Endodermal cell (in vitro differentiated cells): ENCODE results near the gene ERC1. TPM values are rescaled to one million over a fixed set of nuclear protein-coding genes. Genes with fewer than 3 reads are reported as not detected.

Experiments
- DNase-seq: peaks from one replicate; pipeline ENCODE4 v3.0.0-alpha.2; 2017
- H3K27ac ChIP-seq: 2 replicates; pipeline ENCODE4 v1.5.1; 2013; ENCODE audit warnings: mild to moderate bottlenecking, low read depth, low read length, moderate library complexity
- H3K27me3 ChIP-seq: 2 replicates; pipeline ENCODE4 v1.6.1; 2013; ENCODE audit warnings: mild to moderate bottlenecking, low read length, moderate library complexity; ENCODE audit not compliant: insufficient read depth, control insufficient read depth, poor library complexity, severe bottlenecking
- H3K36me3 ChIP-seq: 2 replicates; pipeline ENCODE4 v1.7.0; 2013; ENCODE audit warnings: mild to moderate bottlenecking, low read length, moderate library complexity; ENCODE audit not compliant: control insufficient read depth, insufficient read depth
- H3K4me1 ChIP-seq: one replicate; pipeline ENCODE4 v1.7.0; 2013; ENCODE audit warnings: low read length; ENCODE audit not compliant: control insufficient read depth, insufficient read depth
- H3K4me3 ChIP-seq: 2 replicates; pipeline ENCODE4 v1.5.1; 2013; ENCODE audit warnings: mild to moderate bottlenecking, low read length, moderate library complexity
- H3K9ac ChIP-seq: 2 replicates; pipeline ENCODE4 v1.6.1; 2013; ENCODE audit warnings: mild to moderate bottlenecking, low read length, moderate library complexity; ENCODE audit not compliant: poor library complexity, severe bottlenecking; ENCODE audit errors: extremely low read depth
- H3K9me3 ChIP-seq: 2 replicates; pipeline ENCODE4 v1.6.1; 2013; ENCODE audit warnings: mild to moderate bottlenecking, low read length, moderate library complexity; ENCODE audit not compliant: control insufficient read depth
- H3K27ac Mint-ChIP-seq: 2 replicates; pipeline ENCODE4 v1.8.0; 2020; ENCODE audit warnings: mixed read lengths
- H3K27me3 Mint-ChIP-seq: 2 replicates; pipeline ENCODE4 v1.8.0; 2021; ENCODE audit warnings: mild to moderate bottlenecking, mixed read lengths; ENCODE audit not compliant: insufficient read depth
- H3K36me3 Mint-ChIP-seq: 2 replicates; pipeline ENCODE4 v1.8.0; 2020; ENCODE audit warnings: low read depth, mixed read lengths
- H3K4me1 Mint-ChIP-seq: 2 replicates; pipeline ENCODE4 v1.8.0; 2020; ENCODE audit warnings: mixed read lengths
- H3K4me3 Mint-ChIP-seq: 2 replicates; pipeline ENCODE4 v1.8.0; 2020; ENCODE audit warnings: mild to moderate bottlenecking, moderate library complexity, mixed read lengths
- H3K9me3 Mint-ChIP-seq: 2 replicates; pipeline ENCODE4 v1.8.0; 2020; ENCODE audit warnings: mild to moderate bottlenecking, mixed read lengths
- CTCF ChIP-seq: fragments of 200-600 bp; sonication (generic); conservative IDR thresholded peaks from 2 replicates; pipeline ENCODE4 v1.5.0; 2021; ENCODE audit warnings: antibody characterized with exemption, mild to moderate bottlenecking
- WGBS, 2 experiments: methylation state at CpG; one replicate each; pipeline versions ENCODE4 v1.1.5 to v1.1.7; 2013; ENCODE audit warnings: missing lambda C conversion rate in 2 of 2, mixed read lengths in 1 of 2; ENCODE audit not compliant: insufficient coverage in 1 of 2, insufficient read length in 1 of 2; 5-methylcytosine and 5-hydroxymethylcytosine counted together
- total RNA-seq, 2 donors: library from RNA; stranded (reverse); fragmentation: NEBNext Ultra II Directional in 1 of 2; extraction: Animal tissue kit (Norgen Biotek cat#: 25700) in 1 of 2; gene quantifications; 2 replicates in 1 of 2; 3 replicates in 1 of 2; pipeline ENCODE4 v1.2.1, GENCODE V29; 2021

Gene ERC1
- total RNA-seq, 2 donors from 2014 or later, result 60.6 to 159 TPM

GRCh38 chr12:1161197-1161596 lies 170.2 kb downstream of the ERC1 start:
- no peak for TF ChIP-seq CTCF
- Histone ChIP-seq H3K4me3 (no peak overlapping the region), H3K27ac (no peak overlapping the region), H3K4me1 (no peaks in the 10 kb centered on the region), H3K9me3 (no peaks in the 10 kb centered on the region), H3K9ac (no peak overlapping the region), H3K36me3 (no peaks in the 10 kb centered on the region), H3K27me3 (no peaks in the 10 kb centered on the region)
- Mint-ChIP-seq H3K36me3 (peaks cover 34% of the 10 kb centered on the region), H3K4me1 (peaks cover 2% of the 10 kb centered on the region), H3K27me3 (no peaks in the 10 kb centered on the region), H3K4me3 (no peak overlapping the region), H3K9me3 (no peaks in the 10 kb centered on the region), H3K27ac (no peak overlapping the region)
- 94 to 96% methylated on average over 9 of the region's 9 CpGs for WGBS, 2 experiments
- DNase-seq, result no peak

- Histone ChIP-seq H3K27me3 (no peaks in the 10 kb centered on the region), H3K4me1 (no peaks in the 10 kb centered on the region), H3K9me3 (no peaks in the 10 kb centered on the region), H3K36me3 (no peaks in the 10 kb centered on the region), H3K4me3 (no peak overlapping the region), H3K27ac (peak overlapping the region; percentile 75), H3K9ac (no peak overlapping the region)
- Mint-ChIP-seq H3K27ac (no peak overlapping the region), H3K4me3 (no peak overlapping the region), H3K36me3 (peaks cover 41% of the 10 kb centered on the region), H3K4me1 (peaks cover 2% of the 10 kb centered on the region), H3K9me3 (no peaks in the 10 kb centered on the region), H3K27me3 (no peaks in the 10 kb centered on the region)
- DNase-seq, result no peak
- WGBS, 2 experiments, result 82% methylated on average over 3 of the region's 5 CpGs; no CpG with 5 or more reads in 1 of the 2 experiments
- TF ChIP-seq CTCF, result no peak
These were observed 171.2 kb downstream of the ERC1 start for GRCh38 chr12:1162081-1162760.

GRCh38 chr12:1167784-1168183 lies 176.8 kb downstream of the ERC1 start:
- Histone ChIP-seq H3K36me3 (no peaks in the 10 kb centered on the region), H3K4me1 (no peaks in the 10 kb centered on the region), H3K27me3 (no peaks in the 10 kb centered on the region), H3K9me3 (no peaks in the 10 kb centered on the region), H3K27ac (no peak overlapping the region), H3K9ac (no peak overlapping the region), H3K4me3 (no peak overlapping the region)
- TF ChIP-seq CTCF, result no peak
- Mint-ChIP-seq H3K9me3 (no peaks in the 10 kb centered on the region), H3K4me1 (peaks cover 7% of the 10 kb centered on the region), H3K4me3 (no peak overlapping the region), H3K27ac (no peak overlapping the region), H3K27me3 (no peaks in the 10 kb centered on the region), H3K36me3 (peaks cover 29% of the 10 kb centered on the region)
- 92 to 100% methylated on average over 6 to 12 of the region's 12 CpGs for WGBS, 2 experiments
- DNase-seq, result no peak
